Hepatocyte (in vitro differentiated cells): ENCODE measurements around the gene TMEM45A. TPM values are rescaled to one million over a fixed set of nuclear protein-coding genes. Genes with fewer than 3 reads are reported as not detected.

Source experiments
- DNase-seq: peaks from one replicate; pipeline ENCODE4 v3.0.0-alpha.2; 2016; ENCODE audit warnings: low spot score
- H2AFZ ChIP-seq: fragments of 200-600 bp; sonication (generic); 2 replicates; pipeline ENCODE4 v1.6.0; 2016; ENCODE audit warnings: antibody characterized with exemption, mild to moderate bottlenecking
- H3K27ac ChIP-seq: fragments of 200-600 bp; sonication (generic); 2 replicates; pipeline ENCODE4 v1.5.1; 2016; ENCODE audit warnings: mild to moderate bottlenecking
- H3K27me3 ChIP-seq: fragments of 200-600 bp; sonication (generic); 2 replicates; pipeline ENCODE4 v1.6.1; 2016
- H3K36me3 ChIP-seq: fragments of 200-600 bp; sonication (generic); replicated peaks from 2 replicates; pipeline ENCODE4 v1.5.1; 2016; ENCODE audit warnings: low read depth; ENCODE audit not compliant: insufficient read depth
- H3K4me1 ChIP-seq: fragments of 200-600 bp; sonication (generic); 2 replicates; pipeline ENCODE4 v1.5.1; 2016; ENCODE audit warnings: mild to moderate bottlenecking, moderate library complexity; ENCODE audit not compliant: insufficient read depth
- H3K4me2 ChIP-seq: fragments of 200-600 bp; sonication (generic); 2 replicates; pipeline ENCODE4 v1.6.0; 2016
- H3K4me3 ChIP-seq: fragments of 200-600 bp; sonication (generic); 2 replicates; pipeline ENCODE4 v1.5.1; 2016; ENCODE audit warnings: mild to moderate bottlenecking
- H3K79me2 ChIP-seq: fragments of 200-600 bp; sonication (generic); 2 replicates; pipeline ENCODE4 v1.6.0; 2017; ENCODE audit warnings: mild to moderate bottlenecking
- H3K9me2 ChIP-seq: fragments of 200-600 bp; sonication (generic); replicated peaks from 2 replicates; pipeline ENCODE4 v1.6.0; 2017; ENCODE audit warnings: mild to moderate bottlenecking; ENCODE audit not compliant: insufficient read depth
- H3K9me3 ChIP-seq: fragments of 200-600 bp; sonication (generic); 2 replicates; pipeline ENCODE4 v1.5.1; 2016; ENCODE audit warnings: low read depth, mild to moderate bottlenecking
- H4K20me1 ChIP-seq: fragments of 200-600 bp; sonication (generic); 2 replicates; pipeline ENCODE4 v1.6.0; 2016; ENCODE audit warnings: mild to moderate bottlenecking; ENCODE audit not compliant: insufficient read depth, poor library complexity, severe bottlenecking
- EZH2 ChIP-seq: fragments of 200-600 bp; sonication (generic); IDR thresholded peaks from 2 replicates; pipeline ENCODE4 v1.6.1; 2016; ENCODE audit warnings: antibody characterized with exemption, mild to moderate bottlenecking, borderline replicate concordance
- EZH2phosphoT487 ChIP-seq: fragments of 200-600 bp; sonication (generic); IDR thresholded peaks from one replicate; pipeline ENCODE4 v1.6.1; 2018; ENCODE audit warnings: antibody characterized with exemption, mild to moderate bottlenecking, low read depth, moderate library complexity; ENCODE audit not compliant: unreplicated experiment, severe bottlenecking
- WGBS: methylation state at CpG from one replicate; pipeline ENCODE4 v1.1.6; 2016; ENCODE audit warnings: low lambda C conversion rate; ENCODE audit errors: missing lambda C conversion rate; 5-methylcytosine and 5-hydroxymethylcytosine counted together
- polyA plus RNA-seq: library from polyadenylated mRNA; unstranded; fragments of >200 nt; fragmentation: Nextera tagmentation; extraction: Ambion mirVana; gene quantifications from 2 replicates; pipeline ENCODE4 v1.2.1, GENCODE V29; 2016
- total RNA-seq: library from RNA; depleted of rRNA; stranded (reverse); fragments of >200 nt; gene quantifications from 2 replicates; pipeline ENCODE4 v1.2.3, GENCODE V29; 2014
- TF ChIP-seq, protein P1 (sequence below): fragments of 200-600 bp; sonication (generic); IDR thresholded peaks from 2 replicates; pipeline ENCODE4 v1.5.1; 2016; ENCODE audit warnings: antibody characterized with exemption, mild to moderate bottlenecking; ENCODE audit not compliant: poor library complexity

TMEM45A gene
- total and polyA plus RNA-seq, 2 experiments from 2014 or later: 82.6 to 88.0 TPM

GRCh38 chr3:100536093-100536492 is 43.7 kb downstream of the TMEM45A start:
- peak overlapping the region; percentile 0 for H3K27ac ChIP-seq

GRCh38 chr3:100537646-100538338 is 45.4 kb downstream of the TMEM45A start:
- no peaks in the 10 kb centered on the region for H3K9me2 ChIP-seq
- no peaks in the 10 kb centered on the region for H4K20me1 ChIP-seq
- H2AFZ ChIP-seq: no peak overlapping the region
- no peak for DNase-seq
- no peaks in the 10 kb centered on the region for H3K9me3 ChIP-seq
- H3K27me3 ChIP-seq: no peaks in the 10 kb centered on the region
- peaks cover 9% of the 10 kb centered on the region for H3K79me2 ChIP-seq
- H3K27ac ChIP-seq: no peak overlapping the region
- TF ChIP-seq, protein P1, sequence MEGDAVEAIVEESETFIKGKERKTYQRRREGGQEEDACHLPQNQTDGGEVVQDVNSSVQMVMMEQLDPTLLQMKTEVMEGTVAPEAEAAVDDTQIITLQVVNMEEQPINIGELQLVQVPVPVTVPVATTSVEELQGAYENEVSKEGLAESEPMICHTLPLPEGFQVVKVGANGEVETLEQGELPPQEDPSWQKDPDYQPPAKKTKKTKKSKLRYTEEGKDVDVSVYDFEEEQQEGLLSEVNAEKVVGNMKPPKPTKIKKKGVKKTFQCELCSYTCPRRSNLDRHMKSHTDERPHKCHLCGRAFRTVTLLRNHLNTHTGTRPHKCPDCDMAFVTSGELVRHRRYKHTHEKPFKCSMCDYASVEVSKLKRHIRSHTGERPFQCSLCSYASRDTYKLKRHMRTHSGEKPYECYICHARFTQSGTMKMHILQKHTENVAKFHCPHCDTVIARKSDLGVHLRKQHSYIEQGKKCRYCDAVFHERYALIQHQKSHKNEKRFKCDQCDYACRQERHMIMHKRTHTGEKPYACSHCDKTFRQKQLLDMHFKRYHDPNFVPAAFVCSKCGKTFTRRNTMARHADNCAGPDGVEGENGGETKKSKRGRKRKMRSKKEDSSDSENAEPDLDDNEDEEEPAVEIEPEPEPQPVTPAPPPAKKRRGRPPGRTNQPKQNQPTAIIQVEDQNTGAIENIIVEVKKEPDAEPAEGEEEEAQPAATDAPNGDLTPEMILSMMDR: no peak
- TF ChIP-seq EZH2phosphoT487: no peak
- no peak for TF ChIP-seq EZH2
- H3K36me3 ChIP-seq: no peaks in the 10 kb centered on the region
- H3K4me1 ChIP-seq: no peaks in the 10 kb centered on the region
- H3K4me2 ChIP-seq: no peak overlapping the region
- no peak overlapping the region for H3K4me3 ChIP-seq
- 85% methylated on average over 5 of the region's 5 CpGs for WGBS

More at GRCh38 chr3:100536093-100536492, 43.7 kb downstream of the TMEM45A start:
- TF ChIP-seq EZH2: no peak
- TF ChIP-seq, protein P1: no peak
- TF ChIP-seq EZH2phosphoT487: no peak
- 91% methylated on average over 2 of the region's 2 CpGs for WGBS
- no peaks in the 10 kb centered on the region for H3K4me1 ChIP-seq
- H2AFZ ChIP-seq: no peak overlapping the region
- no peak for DNase-seq
- no peaks in the 10 kb centered on the region for H3K9me3 ChIP-seq
- no peak overlapping the region for H3K4me3 ChIP-seq
- H3K9me2 ChIP-seq: no peaks in the 10 kb centered on the region
- H4K20me1 ChIP-seq: no peaks in the 10 kb centered on the region
- no peak overlapping the region for H3K4me2 ChIP-seq
- H3K36me3 ChIP-seq: no peaks in the 10 kb centered on the region
- no peaks in the 10 kb centered on the region for H3K27me3 ChIP-seq
- peaks cover 5% of the 10 kb centered on the region for H3K79me2 ChIP-seq

DNA sequence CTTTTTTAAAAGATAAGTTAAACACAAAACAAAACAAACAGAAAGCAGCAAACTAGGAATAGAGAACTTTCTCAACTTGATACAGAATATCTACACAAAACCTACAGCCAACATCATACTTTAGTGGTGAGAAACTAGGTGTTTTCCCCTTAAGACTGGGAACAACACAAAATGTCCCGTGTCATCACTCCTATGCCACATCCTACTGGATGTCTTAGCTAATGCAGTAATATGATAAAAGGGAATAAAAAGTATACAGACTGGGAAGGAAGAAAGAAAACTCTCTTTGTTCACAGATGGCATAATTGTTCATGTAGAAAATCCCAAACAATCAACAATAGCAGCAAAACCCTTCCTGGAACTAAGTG is 45.9 kb downstream of the TMEM45A start:
- Histone ChIP-seq H3K9me2 (no peaks in the 10 kb centered on the region), H3K4me1 (no peaks in the 10 kb centered on the region), H3K27me3 (no peaks in the 10 kb centered on the region), H4K20me1 (no peaks in the 10 kb centered on the region), H3K4me3 (no peak overlapping the region), H3K36me3 (no peaks in the 10 kb centered on the region), H2AFZ (no peak overlapping the region), H3K4me2 (no peak overlapping the region), H3K9me3 (no peaks in the 10 kb centered on the region), H3K27ac (no peak overlapping the region), H3K79me2 (peaks cover 11% of the 10 kb centered on the region)
- DNase-seq: no peak
- no peak for TF ChIP-seq EZH2phosphoT487
- TF ChIP-seq, protein P1: no peak
- TF ChIP-seq EZH2: no peak
- WGBS: 87% methylated on average over 1 of the region's 1 CpG
